Keratinocyte (primary cell): ENCODE data around the gene MSL1. TPM values are rescaled to one million over a fixed set of nuclear protein-coding genes. Genes with fewer than 3 reads are reported as not detected.
A peak's percentile ranks its signal among the peaks of the same experiment; 100 is the strongest.

Experiments used
- DNase-seq: peaks from one replicate; pipeline ENCODE4 v3.0.0-alpha.2; 2011; ENCODE audit warnings: low read depth, missing footprints, low spot score
- FAIRE-seq: peaks from 2 replicates; lab custom pipeline; 2011; peaks lifted over from hg19 to GRCh38; lab: Jason Lieb, UNC
- H2AFZ ChIP-seq: 2 replicates; pipeline ENCODE4 v1.6.0; 2012; ENCODE audit warnings: low read length, control low read depth, inconsistent platforms; ENCODE audit not compliant: control insufficient read depth
- H3K27ac ChIP-seq: 2 replicates; pipeline ENCODE4 v1.5.1; 2011; ENCODE audit warnings: low read length; ENCODE audit not compliant: control insufficient read depth, insufficient read depth
- H3K27me3 ChIP-seq: 3 replicates; pipeline ENCODE4 v1.6.0; 2011; ENCODE audit warnings: low read length; ENCODE audit not compliant: control insufficient read depth, insufficient read depth; ENCODE audit errors: extremely low read depth
- H3K36me3 ChIP-seq, 2 experiments: 2 replicates in 1 of 2; 3 replicates in 1 of 2; pipeline ENCODE4 v1.5.1; 2011; ENCODE audit warnings: low read length in 2 of 2, mild to moderate bottlenecking in 1 of 2; ENCODE audit not compliant: control insufficient read depth in 2 of 2, insufficient read depth in 2 of 2; ENCODE audit errors: extremely low read depth in 1 of 2
- H3K4me1 ChIP-seq: 3 replicates; pipeline ENCODE4 v1.5.1; 2011; ENCODE audit warnings: low read length; ENCODE audit not compliant: control insufficient read depth, insufficient read depth; ENCODE audit errors: extremely low read depth
- H3K4me2 ChIP-seq: 3 replicates; pipeline ENCODE4 v1.6.0; 2011; ENCODE audit warnings: low read depth, low read length; ENCODE audit not compliant: control insufficient read depth, insufficient read depth; ENCODE audit errors: extremely low read depth
- H3K4me3 ChIP-seq, 3 experiments: fragments of 200-600 bp in 1 of 3; sonication (generic) in 1 of 3; 2 replicates in 2 of 3; 3 replicates in 1 of 3; pipeline ENCODE4 v1.5.1; 2011 to 2016; ENCODE audit warnings: low read length in 3 of 3, mild to moderate bottlenecking in 3 of 3, control low read depth in 2 of 3, inconsistent platforms in 1 of 3, low read depth in 1 of 3, mixed read lengths in 1 of 3, mixed run types in 1 of 3, moderate library complexity in 1 of 3; ENCODE audit not compliant: control insufficient read depth in 2 of 3, insufficient read depth in 2 of 3; ENCODE audit errors: extremely low read depth in 1 of 3
- H3K79me2 ChIP-seq: 2 replicates; pipeline ENCODE4 v1.6.0; 2012; ENCODE audit warnings: low read length; ENCODE audit not compliant: control insufficient read depth, insufficient read depth
- H3K9ac ChIP-seq: 3 replicates; pipeline ENCODE4 v1.6.0; 2011; ENCODE audit warnings: low read length; ENCODE audit not compliant: control insufficient read depth, insufficient read depth; ENCODE audit errors: extremely low read depth
- H3K9me1 ChIP-seq: 3 replicates; pipeline ENCODE4 v1.6.0; 2011; ENCODE audit warnings: low read length; ENCODE audit not compliant: control insufficient read depth, insufficient read depth; ENCODE audit errors: extremely low read depth
- H3K9me3 ChIP-seq: 2 replicates; pipeline ENCODE4 v1.5.1; 2012; ENCODE audit warnings: low read depth, low read length; ENCODE audit not compliant: control insufficient read depth
- H4K20me1 ChIP-seq: 3 replicates; pipeline ENCODE4 v1.6.0; 2011; ENCODE audit warnings: low read length; ENCODE audit not compliant: control insufficient read depth, insufficient read depth; ENCODE audit errors: extremely low read depth
- EZH2 ChIP-seq: IDR thresholded peaks from one replicate; pipeline ENCODE4 v1.6.1; 2012; ENCODE audit warnings: inconsistent platforms, mild to moderate bottlenecking, low read length, moderate library complexity
- dilution Hi-C: fragments of 300-500 bp; cut with MboI; formaldehyde crosslinking; loops from one replicate; pipeline ENCODE4 v1.7.0; 2020; ENCODE audit warnings: low sequenced_read_pairs; ENCODE audit not compliant: extremely low pct_ligation_motif_present
- polyA plus RNA-seq, 5 experiments: library from polyadenylated mRNA; depleted of rRNA in 3 of 5; stranded (reverse) in 3 of 5; stranded (forward) in 1 of 5; unstranded in 1 of 5; fragments of >200 nt; gene quantifications; 1 replicate in 1 of 5; 2 replicates in 3 of 5; 3 replicates in 1 of 5; pipeline versions ENCODE4 v1.2.1 to v1.2.3, GENCODE V29; 2011 to 2012; ENCODE audit warnings: missing spikeins in 2 of 5, low read depth in 1 of 5, low replicate concordance in 1 of 5
- TF ChIP-seq, protein P1 (sequence below), 3 experiments: IDR thresholded peaks in 1 of 3; conservative IDR thresholded peaks in 1 of 3; optimal IDR thresholded peaks in 1 of 3; 2 replicates in 2 of 3; 3 replicates in 1 of 3; pipeline versions ENCODE3 to v1.5.1; 2011; ENCODE audit warnings: low read length in 3 of 3, mild to moderate bottlenecking in 3 of 3, moderate library complexity in 2 of 3, control low read depth in 1 of 3, inconsistent platforms in 1 of 3; ENCODE audit not compliant: insufficient read depth in 2 of 3; ENCODE audit errors: extremely low read depth in 1 of 3

MSL1 gene
- polyA plus RNA-seq, 1 donor (not counting 4 experiments of a cell fraction or from before 2014, with no cell fraction given): 66.8 TPM

DNA sequence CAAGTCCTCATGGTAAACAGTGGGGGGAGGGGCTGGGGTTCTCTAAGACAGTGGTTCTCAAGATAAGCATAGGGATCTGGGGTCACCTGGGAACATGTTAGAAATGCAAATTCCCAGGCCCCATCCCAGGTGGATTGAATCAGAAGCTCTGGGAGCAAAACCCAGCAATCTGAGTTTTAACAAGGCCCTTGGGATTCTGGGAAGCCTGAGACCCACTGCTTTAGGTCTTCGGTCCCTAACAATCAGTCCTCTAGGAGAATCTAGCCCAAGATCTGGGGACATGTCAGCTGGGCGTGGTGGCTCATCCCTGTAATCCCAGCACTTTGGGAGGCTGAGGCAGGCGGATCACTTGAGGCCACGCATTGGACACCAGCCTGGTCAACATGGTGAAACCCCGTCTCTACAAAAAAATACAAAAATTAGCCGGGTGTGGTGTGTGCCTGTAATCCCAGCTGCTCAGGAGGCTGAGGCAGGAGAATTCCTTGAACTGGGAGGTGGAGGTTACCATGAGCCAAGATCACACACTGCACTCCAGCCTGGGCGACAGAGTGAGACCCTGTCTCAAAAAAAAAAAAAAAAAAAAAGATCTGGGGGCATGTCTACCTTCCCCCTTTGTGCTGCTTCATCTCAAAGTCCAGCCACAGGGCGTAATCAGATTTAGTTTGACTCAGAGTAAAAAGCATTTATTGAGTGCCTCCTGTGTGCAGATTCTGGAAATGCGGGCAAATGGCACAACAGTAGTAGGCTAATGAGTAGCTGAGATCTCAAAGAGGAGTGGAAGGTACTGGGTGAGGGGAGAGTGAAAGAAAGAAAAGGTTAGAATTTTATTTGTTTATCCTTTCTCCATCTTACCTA, 12.6 kb upstream of the MSL1 start:
- Histone ChIP-seq H3K36me3 (no peaks in the 10 kb centered on the region), H3K9me3 (no peaks in the 10 kb centered on the region), H2AFZ (no peak overlapping the region), H4K20me1 (no peaks in the 10 kb centered on the region), H3K79me2 (no peaks in the 10 kb centered on the region), H3K4me2 (no peak overlapping the region), H3K9me1 (no peaks in the 10 kb centered on the region), H3K27me3 (no peaks in the 10 kb centered on the region), H3K9ac (no peak overlapping the region), H3K27ac (peak overlapping the region; percentile 75), H3K4me3 (no peak overlapping the region), H3K4me1 (peaks cover 80% of the 10 kb centered on the region)
- TF ChIP-seq, protein P1, sequence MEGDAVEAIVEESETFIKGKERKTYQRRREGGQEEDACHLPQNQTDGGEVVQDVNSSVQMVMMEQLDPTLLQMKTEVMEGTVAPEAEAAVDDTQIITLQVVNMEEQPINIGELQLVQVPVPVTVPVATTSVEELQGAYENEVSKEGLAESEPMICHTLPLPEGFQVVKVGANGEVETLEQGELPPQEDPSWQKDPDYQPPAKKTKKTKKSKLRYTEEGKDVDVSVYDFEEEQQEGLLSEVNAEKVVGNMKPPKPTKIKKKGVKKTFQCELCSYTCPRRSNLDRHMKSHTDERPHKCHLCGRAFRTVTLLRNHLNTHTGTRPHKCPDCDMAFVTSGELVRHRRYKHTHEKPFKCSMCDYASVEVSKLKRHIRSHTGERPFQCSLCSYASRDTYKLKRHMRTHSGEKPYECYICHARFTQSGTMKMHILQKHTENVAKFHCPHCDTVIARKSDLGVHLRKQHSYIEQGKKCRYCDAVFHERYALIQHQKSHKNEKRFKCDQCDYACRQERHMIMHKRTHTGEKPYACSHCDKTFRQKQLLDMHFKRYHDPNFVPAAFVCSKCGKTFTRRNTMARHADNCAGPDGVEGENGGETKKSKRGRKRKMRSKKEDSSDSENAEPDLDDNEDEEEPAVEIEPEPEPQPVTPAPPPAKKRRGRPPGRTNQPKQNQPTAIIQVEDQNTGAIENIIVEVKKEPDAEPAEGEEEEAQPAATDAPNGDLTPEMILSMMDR (optimal IDR thresholded peaks at IDR 0.05 in 1 of 3, IDR thresholded peaks at IDR 0.05 in 1 of 3, conservative IDR thresholded peaks at IDR 0.05 in 1 of 3; ENCODE audit: extremely low read depth in 1 of 3, insufficient read depth in 2 of 3, low read length in 3 of 3): peak; percentile 27 to 47 (median 30)
- no peak for TF ChIP-seq EZH2
- dilution Hi-C loops: no loop called here
- FAIRE-seq: no peak
- DNase-seq: no peak

DNA sequence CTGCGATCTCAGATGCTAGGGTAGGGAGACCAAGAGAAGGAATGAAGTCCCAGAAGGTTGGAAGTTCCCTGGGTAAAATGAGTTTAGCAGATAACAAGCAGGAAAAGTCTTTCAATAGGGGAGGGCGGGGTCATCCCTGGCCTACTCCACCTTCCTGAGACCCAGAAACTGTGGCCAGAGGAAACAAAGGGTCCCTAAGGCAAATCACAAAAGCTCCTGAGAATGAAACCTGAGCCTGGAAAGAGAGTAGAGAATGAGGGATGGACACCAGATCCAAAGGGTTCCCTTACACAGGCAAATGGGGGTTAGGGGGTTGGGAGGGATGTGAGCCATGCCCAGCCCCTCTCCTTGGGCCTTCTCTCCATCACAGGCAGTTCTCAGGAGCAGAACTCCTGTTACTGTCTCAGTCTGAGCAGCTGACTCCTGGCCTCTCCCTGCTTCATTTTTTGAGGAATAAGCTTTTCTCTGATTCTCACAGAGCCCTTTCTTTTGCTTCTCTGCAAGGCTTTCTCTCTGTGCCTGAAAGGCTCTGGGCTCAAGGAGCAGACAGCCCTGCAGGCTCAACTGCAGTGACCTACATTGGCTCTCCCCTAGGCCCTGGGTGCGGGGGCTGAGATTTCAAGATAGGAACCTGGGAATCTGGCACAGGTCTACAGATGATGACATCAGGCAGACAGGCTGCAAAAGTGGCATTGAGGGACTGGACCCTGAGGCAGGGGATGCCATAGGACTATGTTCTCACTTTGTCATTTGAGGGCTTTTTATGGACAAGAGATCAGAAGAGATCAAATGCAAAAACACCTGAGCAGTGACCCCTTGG, 11.5 kb upstream of the MSL1 start:
- FAIRE-seq (no peak), DNase-seq (no peak)
- H3K4me3 ChIP-seq: no peak overlapping the region
- H3K9ac ChIP-seq: no peak overlapping the region
- dilution Hi-C loops: no loop called here
- no peak overlapping the region for H2AFZ ChIP-seq
- peaks cover 70% of the 10 kb centered on the region for H3K4me1 ChIP-seq
- H3K27ac ChIP-seq: no peak overlapping the region
- no peaks in the 10 kb centered on the region for H3K36me3 ChIP-seq
- no peaks in the 10 kb centered on the region for H3K9me1 ChIP-seq
- TF ChIP-seq EZH2: no peak
- TF ChIP-seq, protein P1 (optimal IDR thresholded peaks at IDR 0.05 in 1 of 3, IDR thresholded peaks at IDR 0.05 in 1 of 3, conservative IDR thresholded peaks at IDR 0.05 in 1 of 3; ENCODE audit: extremely low read depth in 1 of 3, insufficient read depth in 2 of 3, low read length in 3 of 3): no peak
- H3K79me2 ChIP-seq: no peaks in the 10 kb centered on the region
- H3K27me3 ChIP-seq: no peaks in the 10 kb centered on the region
- no peaks in the 10 kb centered on the region for H3K9me3 ChIP-seq
- H4K20me1 ChIP-seq: no peaks in the 10 kb centered on the region
- H3K4me2 ChIP-seq: no peak overlapping the region
